ENCODE measurements around the gene RBBP7. TPM values are rescaled to one million over a fixed set of nuclear protein-coding genes. Genes with fewer than 3 reads are reported as not detected.
A peak's percentile ranks its signal among the peaks of the same experiment; 100 is the strongest.

RBBP7 gene
- total RNA-seq, 2 donors from 2014 or later: 71.2 to 92.4 TPM

DNA sequence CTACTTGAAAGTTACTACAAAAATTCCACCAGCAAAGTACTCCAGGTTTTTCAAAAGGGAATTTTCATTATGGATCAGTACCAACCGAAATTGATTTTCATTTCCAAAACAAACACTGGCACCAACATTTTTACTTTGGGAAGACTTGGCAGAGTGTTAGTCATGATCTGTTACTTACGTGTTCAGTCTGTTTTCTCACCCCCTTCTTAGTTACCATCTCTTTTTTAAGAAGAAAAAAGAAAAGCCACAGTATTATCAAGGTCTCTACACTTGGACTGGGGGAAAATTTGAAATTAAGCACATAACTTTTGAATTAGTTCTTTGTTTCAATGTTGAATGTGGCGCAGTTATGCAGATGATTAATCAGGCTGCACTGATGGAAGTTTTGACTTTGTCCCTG is 27.5 kb downstream of the RBBP7 start:
- ATAC-seq (ENCODE audit: insufficient number of reproducible peaks, low FRiP score, low read depth) (no peak), DNase-seq (ENCODE audit: low spot score) (no peak)
- no peaks in the 10 kb centered on the region for H3K27me3 ChIP-seq (replicated peaks; ENCODE audit: insufficient read depth)
- no peaks in the 10 kb centered on the region for H3K36me3 ChIP-seq
- peaks cover 0 to 36% of the 10 kb centered on the region in 2 donors for H3K4me1 ChIP-seq (ENCODE audit: control insufficient read depth in 1 of 2, low read depth in 2 of 2)
- H3K9me3 ChIP-seq: no peaks in the 10 kb centered on the region
- TF ChIP-seq, protein P1, sequence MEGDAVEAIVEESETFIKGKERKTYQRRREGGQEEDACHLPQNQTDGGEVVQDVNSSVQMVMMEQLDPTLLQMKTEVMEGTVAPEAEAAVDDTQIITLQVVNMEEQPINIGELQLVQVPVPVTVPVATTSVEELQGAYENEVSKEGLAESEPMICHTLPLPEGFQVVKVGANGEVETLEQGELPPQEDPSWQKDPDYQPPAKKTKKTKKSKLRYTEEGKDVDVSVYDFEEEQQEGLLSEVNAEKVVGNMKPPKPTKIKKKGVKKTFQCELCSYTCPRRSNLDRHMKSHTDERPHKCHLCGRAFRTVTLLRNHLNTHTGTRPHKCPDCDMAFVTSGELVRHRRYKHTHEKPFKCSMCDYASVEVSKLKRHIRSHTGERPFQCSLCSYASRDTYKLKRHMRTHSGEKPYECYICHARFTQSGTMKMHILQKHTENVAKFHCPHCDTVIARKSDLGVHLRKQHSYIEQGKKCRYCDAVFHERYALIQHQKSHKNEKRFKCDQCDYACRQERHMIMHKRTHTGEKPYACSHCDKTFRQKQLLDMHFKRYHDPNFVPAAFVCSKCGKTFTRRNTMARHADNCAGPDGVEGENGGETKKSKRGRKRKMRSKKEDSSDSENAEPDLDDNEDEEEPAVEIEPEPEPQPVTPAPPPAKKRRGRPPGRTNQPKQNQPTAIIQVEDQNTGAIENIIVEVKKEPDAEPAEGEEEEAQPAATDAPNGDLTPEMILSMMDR (IDR thresholded peaks at IDR 0.05): no peak
- peak overlapping the region in 1 of 2 donors; percentile 44 for H3K27ac ChIP-seq
- no peak overlapping the region for H3K4me3 ChIP-seq

DNA sequence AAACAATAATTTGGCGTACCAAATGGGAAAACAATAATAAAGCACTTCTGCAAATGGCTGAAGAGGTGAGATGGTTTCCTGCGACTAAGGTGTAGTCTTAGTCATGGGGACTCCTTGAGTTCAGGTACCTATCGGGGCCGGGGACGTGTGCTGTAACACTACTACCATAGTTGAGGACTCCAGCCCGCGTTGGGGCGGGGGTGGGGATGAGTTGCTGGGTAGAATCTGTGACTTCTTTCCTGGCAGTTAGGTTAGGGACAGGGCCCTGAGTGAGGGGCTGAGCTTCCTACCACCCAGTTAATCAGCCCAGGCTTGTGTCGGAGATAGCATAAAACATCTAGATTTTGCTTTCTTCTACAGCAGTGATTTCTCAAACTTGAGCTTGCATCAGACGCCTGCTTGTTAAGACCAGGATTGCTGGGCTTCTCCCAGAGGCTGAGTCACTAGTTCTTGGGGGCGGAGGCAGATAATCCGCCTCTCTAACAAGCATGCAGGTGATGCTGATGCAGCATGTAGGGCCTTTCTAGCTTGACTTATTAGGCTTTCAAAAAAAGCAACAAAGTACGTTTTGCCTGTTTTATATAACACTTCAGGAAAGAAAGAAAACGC is 30.2 kb downstream of the RBBP7 start:
- no peaks in the 10 kb centered on the region for H3K36me3 ChIP-seq
- peak; percentile 44 for ATAC-seq (ENCODE audit: insufficient number of reproducible peaks, low FRiP score, low read depth)
- H3K4me1 ChIP-seq (ENCODE audit: control insufficient read depth in 1 of 2, low read depth in 2 of 2): peaks cover 0 to 36% of the 10 kb centered on the region in 2 donors
- no peak for DNase-seq (ENCODE audit: low spot score)
- no peak overlapping the region for H3K4me3 ChIP-seq
- H3K27me3 ChIP-seq (replicated peaks; ENCODE audit: insufficient read depth): no peaks in the 10 kb centered on the region
- TF ChIP-seq, protein P1 (IDR thresholded peaks at IDR 0.05): no peak
- no peaks in the 10 kb centered on the region for H3K9me3 ChIP-seq
- H3K27ac ChIP-seq: no peak overlapping the region

DNA sequence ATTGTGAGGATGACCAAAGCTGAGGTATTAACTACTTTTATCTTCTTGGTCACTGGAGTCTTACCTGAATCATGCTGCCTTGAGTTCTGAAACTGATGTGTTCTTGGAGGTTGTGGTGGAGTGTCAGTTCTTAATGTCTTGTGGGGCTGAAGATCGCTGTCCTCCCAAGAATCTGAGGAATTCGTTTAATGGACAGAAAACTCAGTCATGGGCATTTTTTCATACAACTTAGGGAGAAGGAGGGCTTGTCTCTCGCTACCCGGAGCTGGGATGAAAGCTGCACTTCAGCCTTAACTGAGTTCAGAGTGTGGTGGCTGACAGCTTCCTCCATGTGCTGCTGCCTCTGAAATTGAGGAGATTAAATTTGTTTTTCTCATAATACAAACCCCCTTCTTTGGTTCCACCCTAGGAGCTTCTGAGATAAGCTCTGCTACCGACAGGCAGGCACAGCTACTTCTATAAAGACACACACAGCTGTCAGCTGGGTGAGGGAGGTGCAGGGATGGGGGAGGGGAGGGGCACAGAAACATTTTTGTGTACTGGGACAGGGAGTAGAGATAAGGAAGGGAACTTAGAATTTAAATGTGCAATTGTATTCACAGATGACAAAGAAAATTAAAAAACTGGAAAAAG is 30.8 kb downstream of the RBBP7 start:
- TF ChIP-seq, protein P1 (IDR thresholded peaks at IDR 0.05): no peak
- H3K4me1 ChIP-seq (ENCODE audit: control insufficient read depth in 1 of 2, low read depth in 2 of 2): peaks cover 0 to 36% of the 10 kb centered on the region in 2 donors
- no peaks in the 10 kb centered on the region for H3K27me3 ChIP-seq (replicated peaks; ENCODE audit: insufficient read depth)
- H3K27ac ChIP-seq: peak overlapping the region in 1 of 2 donors; percentile 66
- no peak for ATAC-seq (ENCODE audit: insufficient number of reproducible peaks, low FRiP score, low read depth)
- no peaks in the 10 kb centered on the region for H3K36me3 ChIP-seq
- H3K9me3 ChIP-seq: no peaks in the 10 kb centered on the region
- DNase-seq (ENCODE audit: low spot score): no peak
- H3K4me3 ChIP-seq: no peak overlapping the region

DNA sequence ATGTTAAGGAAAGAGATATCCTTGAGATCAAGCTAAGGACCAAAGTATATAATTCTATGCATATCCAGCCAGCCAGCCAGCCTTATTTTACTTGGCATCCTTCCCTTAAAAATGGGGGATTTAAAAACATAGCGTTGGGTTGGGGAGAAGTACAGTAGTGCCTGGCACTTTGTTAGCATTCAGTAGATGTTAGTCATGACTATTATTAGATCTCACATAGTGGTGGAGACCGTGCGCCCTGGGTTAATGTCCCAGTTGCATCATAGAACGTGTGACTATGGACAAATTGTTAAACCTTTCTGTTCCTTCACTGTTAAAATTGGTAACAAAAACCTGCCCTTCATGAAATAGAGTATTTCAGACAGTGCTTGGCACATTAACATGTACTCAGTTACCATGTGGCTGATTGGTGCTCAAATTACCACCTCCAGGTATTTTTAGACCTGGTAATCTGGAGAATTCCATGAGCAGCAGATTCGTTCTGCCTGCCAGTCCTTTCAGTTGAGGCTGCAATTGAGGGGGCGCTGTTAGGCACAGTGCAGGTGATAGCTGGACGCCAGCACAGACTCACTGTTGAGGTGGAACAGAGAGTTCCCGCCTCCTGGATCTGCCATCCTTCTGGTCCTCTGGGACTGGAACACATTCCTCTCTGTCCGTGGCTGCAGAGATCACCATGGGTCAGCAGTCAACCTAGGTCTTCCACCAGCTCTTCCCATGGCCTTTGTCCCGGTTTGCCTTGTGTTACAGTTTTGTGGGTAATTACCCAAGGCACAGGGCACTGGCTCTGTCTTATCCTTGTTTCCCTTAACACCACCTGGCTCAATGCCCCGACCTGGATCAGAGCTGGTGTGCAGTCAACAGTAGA is 31.7 kb downstream of the RBBP7 start:
- ATAC-seq (ENCODE audit: insufficient number of reproducible peaks, low FRiP score, low read depth): no peak

More for the DNA sequence above, 31.7 kb downstream of the RBBP7 start:
- Histone ChIP-seq H3K36me3 (no peaks in the 10 kb centered on the region), H3K9me3 (no peaks in the 10 kb centered on the region), H3K27me3 (replicated peaks; ENCODE audit: insufficient read depth) (no peaks in the 10 kb centered on the region), H3K4me3 (no peak overlapping the region), H3K4me1 (ENCODE audit: control insufficient read depth in 1 of 2, low read depth in 2 of 2) (peaks cover 0 to 36% of the 10 kb centered on the region in 2 donors), H3K27ac (peak overlapping the region in 1 of 2 donors; percentile 66)
- TF ChIP-seq, protein P1 (IDR thresholded peaks at IDR 0.05): no peak
- no peak for DNase-seq (ENCODE audit: low spot score)
